CD4-positive, alpha-beta memory T cell (primary cell): ENCODE data around the gene STOM. TPM values are rescaled to one million over a fixed set of nuclear protein-coding genes. Genes with fewer than 3 reads are reported as not detected.
"Not testable (repeated sequence)": the region's sequence is repeated elsewhere in the genome, so short reads cannot be mapped to it uniquely, and the experiment has no call there.

Experiments
- CTCF ChIA-PET: fragments of 350-600 bp; sonication (Branson Sonifier 250); formaldehyde crosslinking; loops from one replicate; lab custom pipeline; 2021; ENCODE audit warnings: inconsistent platforms; ENCODE audit not compliant: partially characterized antibody; lab: Charles Lee
- POLR2A ChIA-PET: fragments of 350-600 bp; sonication (Branson Sonifier 250); formaldehyde crosslinking; loops from one replicate; lab custom pipeline; 2021; ENCODE audit not compliant: partially characterized antibody; lab: Charles Lee
- DNase-seq, 5 donors: peaks; one replicate each; pipeline versions ENCODE4 v3.0.0 to v3.0.0-alpha.2; 2020 to 2022; ENCODE audit warnings: mixed read lengths in 1 of 5
- H3K27ac ChIP-seq: one replicate; pipeline ENCODE4 v1.7.0; 2013; ENCODE audit warnings: low read depth, low read length
- H3K27me3 ChIP-seq: 2 replicates; pipeline ENCODE4 v1.7.0; 2013; ENCODE audit warnings: mild to moderate bottlenecking, low read length, moderate library complexity; ENCODE audit not compliant: insufficient read depth
- H3K36me3 ChIP-seq: 2 replicates; pipeline ENCODE4 v1.7.0; 2013; ENCODE audit warnings: mild to moderate bottlenecking, low read length, moderate library complexity; ENCODE audit not compliant: insufficient read depth
- H3K4me1 ChIP-seq: 2 replicates; pipeline ENCODE4 v1.7.0; 2013; ENCODE audit warnings: mild to moderate bottlenecking, low read length, moderate library complexity; ENCODE audit not compliant: insufficient read depth
- H3K4me3 ChIP-seq, 2 donors: one replicate each; pipeline ENCODE4 v1.7.0; 2013; ENCODE audit warnings: low read length in 2 of 2, mild to moderate bottlenecking in 1 of 2
- H3K9me3 ChIP-seq, 2 donors: one replicate each; pipeline ENCODE4 v1.7.0; 2013; ENCODE audit warnings: low read length in 2 of 2, control low read depth in 1 of 2; ENCODE audit not compliant: control insufficient read depth in 1 of 2
- H3K27ac Mint-ChIP-seq, 7 donors: one replicate each; pipeline ENCODE4 v1.8.0; 2020 to 2021; ENCODE audit warnings: mixed read lengths in 7 of 7, mild to moderate bottlenecking in 6 of 7, inconsistent platforms in 3 of 7, moderate library complexity in 3 of 7
- H3K27me3 Mint-ChIP-seq, 2 donors: one replicate each; pipeline ENCODE4 v1.8.0; 2020 to 2021; ENCODE audit warnings: mixed read lengths in 2 of 2
- H3K36me3 Mint-ChIP-seq, 2 donors: one replicate each; pipeline ENCODE4 v1.8.0; 2020 to 2021; ENCODE audit warnings: mixed read lengths in 2 of 2, inconsistent platforms in 1 of 2, mild to moderate bottlenecking in 1 of 2
- H3K4me1 Mint-ChIP-seq, 4 donors: one replicate each; pipeline ENCODE4 v1.8.0; 2020 to 2021; ENCODE audit warnings: mixed read lengths in 4 of 4, mild to moderate bottlenecking in 1 of 4
- H3K4me3 Mint-ChIP-seq, 8 donors: one replicate each; pipeline ENCODE4 v1.8.0; 2020 to 2021; ENCODE audit warnings: mixed read lengths in 8 of 8, mild to moderate bottlenecking in 7 of 8, moderate library complexity in 6 of 8, inconsistent platforms in 3 of 8
- H3K9me3 Mint-ChIP-seq, 8 donors: one replicate each; pipeline ENCODE4 v1.8.0; 2020 to 2021; ENCODE audit warnings: mixed read lengths in 8 of 8, mild to moderate bottlenecking in 5 of 8, inconsistent platforms in 3 of 8, moderate library complexity in 1 of 8
- intact Hi-C: fragments of 100-400 bp; cut with micrococcal nuclease; formaldehyde crosslinking; loops from one replicate; pipeline ENCODE4 v1.15.1; 2023
- polyA plus RNA-seq, 2 donors: library from polyadenylated mRNA; unstranded; fragments of 300-500 nt; fragmentation: Illumina TruSeq; gene quantifications; one replicate each; pipeline ENCODE4 v1.2.3, GENCODE V29; 2021
- total RNA-seq, 2 experiments: library from RNA; stranded (reverse); gene quantifications; one replicate each; pipeline ENCODE4 v1.2.3, GENCODE V29; 2021

STOM gene
- total and polyA plus RNA-seq, 4 experiments from 2014 or later = 81.2 to 254 (median 135) TPM

GRCh38 chr9:121398374-121398773 lies 28.3 kb upstream of the STOM start:
- H3K4me1 ChIP-seq = peaks cover 3% of the 10 kb centered on the region
- peaks cover 2 to 5% (median 3%) of the 10 kb centered on the region in 4 donors for H3K4me1 Mint-ChIP-seq
- no peak for DNase-seq
- H3K9me3 ChIP-seq = no peaks in the 10 kb centered on the region
- no peaks in the 10 kb centered on the region for H3K36me3 ChIP-seq
- H3K36me3 Mint-ChIP-seq = no peaks in the 10 kb centered on the region
- ChIA-PET POLR2A (interaction anchor here (2.2 kb wide), 1 partner anchor 78 kb away, joined by 11 read pairs; no protein-coding TSS in a partner anchor), CTCF (interaction anchor here (0.8 to 8.2 kb wide), 8 partner anchors 14 to 185 kb away, joined by 3 to 330 read pairs (median 6); no protein-coding TSS in a partner anchor)
- H3K4me3 Mint-ChIP-seq = no peak overlapping the region
- no peak overlapping the region for H3K4me3 ChIP-seq
- H3K27ac Mint-ChIP-seq = no peak overlapping the region
- no peak overlapping the region for H3K27ac ChIP-seq
- no peaks in the 10 kb centered on the region for H3K9me3 Mint-ChIP-seq
- H3K27me3 Mint-ChIP-seq = peaks cover 0 to 2% of the 10 kb centered on the region in 2 donors
- no peaks in the 10 kb centered on the region for H3K27me3 ChIP-seq
- intact Hi-C loops = no loop called here

- peaks cover 5 to 14% (median 7%) of the 10 kb centered on the region in 4 donors for H3K4me1 Mint-ChIP-seq
- H3K36me3 Mint-ChIP-seq, H3K9me3 Mint-ChIP-seq, H3K27ac ChIP-seq, H3K4me3 Mint-ChIP-seq, DNase-seq, H3K27me3 Mint-ChIP-seq, H3K27me3 ChIP-seq, intact Hi-C loops, H3K4me1 ChIP-seq, H3K9me3 ChIP-seq, H3K4me3 ChIP-seq, H3K27ac Mint-ChIP-seq, H3K36me3 ChIP-seq: not testable (repeated sequence)
- CTCF ChIA-PET = interaction anchor here (1.2 to 8.2 kb wide), 5 partner anchors 21 to 184 kb away, joined by 3 to 330 read pairs (median 30); no protein-coding TSS in a partner anchor
- POLR2A ChIA-PET = interaction anchor here (0.9 kb wide), 1 partner anchor 77 kb away, joined by 3 read pairs; no protein-coding TSS in a partner anchor
Observed at GRCh38 chr9:121397277-121397676, 27.2 kb upstream of the STOM start.

- Mint-ChIP-seq H3K27me3 (no peaks in the 10 kb centered on the region), H3K27ac (no peak overlapping the region), H3K36me3 (no peaks in the 10 kb centered on the region), H3K4me1 (peaks cover 5 to 19% (median 7%) of the 10 kb centered on the region in 4 donors), H3K4me3 (no peak overlapping the region), H3K9me3 (no peaks in the 10 kb centered on the region)
- Histone ChIP-seq H3K36me3 (no peaks in the 10 kb centered on the region), H3K27ac (no peak overlapping the region), H3K4me3 (no peak overlapping the region), H3K9me3 (no peaks in the 10 kb centered on the region), H3K27me3 (no peaks in the 10 kb centered on the region), H3K4me1 (peaks cover 5% of the 10 kb centered on the region)
- intact Hi-C loops = no loop called here
- ChIA-PET POLR2A (no interaction called here), CTCF (interaction anchor here (7.1 kb wide), 1 partner anchor 76 kb away, joined by 65 read pairs; no protein-coding TSS in a partner anchor)
- no peak for DNase-seq
Observed at GRCh38 chr9:121395558-121395957, 25.5 kb upstream of the STOM start.

- H3K4me1 ChIP-seq = peaks cover 5% of the 10 kb centered on the region
- H3K9me3 ChIP-seq = no peaks in the 10 kb centered on the region
- intact Hi-C loops = no loop called here
- Mint-ChIP-seq H3K9me3 (no peaks in the 10 kb centered on the region), H3K4me3 (no peak overlapping the region), H3K36me3 (no peaks in the 10 kb centered on the region), H3K27ac (no peak overlapping the region), H3K4me1 (peaks cover 5 to 19% (median 7%) of the 10 kb centered on the region in 4 donors), H3K27me3 (no peaks in the 10 kb centered on the region)
- no peak overlapping the region for H3K4me3 ChIP-seq
- POLR2A ChIA-PET = no interaction called here
- no peak overlapping the region for H3K27ac ChIP-seq
- H3K36me3 ChIP-seq = no peaks in the 10 kb centered on the region
- H3K27me3 ChIP-seq = no peaks in the 10 kb centered on the region
- CTCF ChIA-PET = interaction anchor here (0.9 to 7.1 kb wide), 2 partner anchors 18 to 75 kb away, joined by 4 to 65 read pairs; no protein-coding TSS in a partner anchor
- DNase-seq = no peak
Observed at GRCh38 chr9:121394292-121394691, 24.2 kb upstream of the STOM start.

GRCh38 chr9:121393318-121393717 lies 23.3 kb upstream of the STOM start:
- no peaks in the 10 kb centered on the region for H3K9me3 ChIP-seq
- no peak overlapping the region for H3K4me3 Mint-ChIP-seq
- no peak for DNase-seq
- H3K27me3 ChIP-seq = no peaks in the 10 kb centered on the region
- ChIA-PET CTCF (interaction anchor here (0.7 to 7.1 kb wide), 5 partner anchors 12 to 74 kb away, joined by 3 to 65 read pairs (median 3); no protein-coding TSS in a partner anchor), POLR2A (no interaction called here)
- H3K27me3 Mint-ChIP-seq = no peaks in the 10 kb centered on the region
- H3K36me3 Mint-ChIP-seq = no peaks in the 10 kb centered on the region
- H3K4me1 Mint-ChIP-seq = peaks cover 5 to 19% (median 7%) of the 10 kb centered on the region in 4 donors
- no peaks in the 10 kb centered on the region for H3K9me3 Mint-ChIP-seq
- no peak overlapping the region for H3K27ac Mint-ChIP-seq
- no peaks in the 10 kb centered on the region for H3K36me3 ChIP-seq
- peaks cover 5% of the 10 kb centered on the region for H3K4me1 ChIP-seq
- no peak overlapping the region for H3K27ac ChIP-seq
- intact Hi-C loops = no loop called here
- H3K4me3 ChIP-seq = no peak overlapping the region

- ChIA-PET POLR2A (no interaction called here), CTCF (interaction anchor here (0.7 to 7.1 kb wide), 4 partner anchors 9 to 1971 kb away, joined by 3 to 65 read pairs (median 6); no protein-coding TSS in a partner anchor)
- Histone ChIP-seq H3K4me3 (no peak overlapping the region), H3K27ac (no peak overlapping the region), H3K36me3 (no peaks in the 10 kb centered on the region), H3K27me3 (no peaks in the 10 kb centered on the region), H3K4me1 (peaks cover 5% of the 10 kb centered on the region), H3K9me3 (no peaks in the 10 kb centered on the region)
- DNase-seq = no peak
- H3K4me1 Mint-ChIP-seq = peaks cover 5 to 19% (median 7%) of the 10 kb centered on the region in 4 donors
- no peak overlapping the region for H3K4me3 Mint-ChIP-seq
- no peak overlapping the region for H3K27ac Mint-ChIP-seq
- intact Hi-C loops = no loop called here
- no peaks in the 10 kb centered on the region for H3K36me3 Mint-ChIP-seq
- H3K27me3 Mint-ChIP-seq = peaks cover 1 to 2% of the 10 kb centered on the region in 2 donors
- no peaks in the 10 kb centered on the region for H3K9me3 Mint-ChIP-seq
Observed at GRCh38 chr9:121390372-121390771, 20.3 kb upstream of the STOM start.

- intact Hi-C loops = no loop called here
- H3K27ac Mint-ChIP-seq = no peak overlapping the region
- no peaks in the 10 kb centered on the region for H3K36me3 Mint-ChIP-seq
- CTCF ChIA-PET = interaction anchor here (4.8 kb wide), 1 partner anchor 68 kb away, joined by 40 read pairs; no protein-coding TSS in a partner anchor
- no peak for DNase-seq
- Histone ChIP-seq H3K27me3 (no peaks in the 10 kb centered on the region), H3K4me3 (no peak overlapping the region), H3K27ac (no peak overlapping the region), H3K9me3 (no peaks in the 10 kb centered on the region), H3K4me1 (peaks cover 1% of the 10 kb centered on the region), H3K36me3 (no peaks in the 10 kb centered on the region)
- POLR2A ChIA-PET = no interaction called here
- no peaks in the 10 kb centered on the region for H3K9me3 Mint-ChIP-seq
- H3K4me1 Mint-ChIP-seq = peaks cover 2 to 15% (median 3%) of the 10 kb centered on the region in 4 donors
- peaks cover 2 to 3% of the 10 kb centered on the region in 2 donors for H3K27me3 Mint-ChIP-seq
- no peak overlapping the region for H3K4me3 Mint-ChIP-seq
Observed at GRCh38 chr9:121388140-121388905, 18.3 kb upstream of the STOM start.
